HepG2 (cell line): ENCODE results near the gene GUCA1A. TPM values are rescaled to one million over a fixed set of nuclear protein-coding genes. Genes with fewer than 3 reads are reported as not detected.
A peak's percentile ranks its signal among the peaks of the same experiment; 100 is the strongest.

Experiments
- CENPX ChIP-seq: sonication (generic); formaldehyde crosslinking; IDR thresholded peaks from 2 replicates; pipeline ENCODE4 v1.9.0; 2021; ENCODE audit warnings: mild to moderate bottlenecking, missing genetic modification reagents, moderate library complexity
- GFI1 ChIP-seq: sonication (generic); formaldehyde crosslinking; IDR thresholded peaks from 2 replicates; pipeline ENCODE4 v1.5.0; 2020; ENCODE audit warnings: missing genetic modification reagents, mild to moderate bottlenecking, borderline replicate concordance
- MED8 ChIP-seq: sonication (generic); formaldehyde crosslinking; IDR thresholded peaks from 2 replicates; pipeline ENCODE4 v1.8.1; 2023; ENCODE audit warnings: mild to moderate bottlenecking, missing genetic modification reagents; ENCODE audit not compliant: insufficient replicate concordance
- MIXL1 ChIP-seq: IDR thresholded peaks from 2 replicates; pipeline ENCODE4 v1.6.1; 2016
- NCOA5 ChIP-seq: sonication (generic); formaldehyde crosslinking; IDR thresholded peaks from 2 replicates; pipeline ENCODE4 v1.4.0; 2020; ENCODE audit warnings: missing genetic modification reagents
- NR2F6 ChIP-seq, 2 experiments: IDR thresholded peaks; 2 replicates each; pipeline ENCODE4 v1.6.1; 2016; ENCODE audit warnings: antibody characterized with exemption in 1 of 2, mild to moderate bottlenecking in 1 of 2
- RXRB ChIP-seq: IDR thresholded peaks from 2 replicates; pipeline ENCODE4 v1.6.1; 2016; ENCODE audit warnings: borderline replicate concordance, missing genetic modification reagents, missing compliant biosample characterization
- SMARCE1 ChIP-seq: fragments of 450-650 bp; IDR thresholded peaks from 2 replicates; pipeline ENCODE4 v1.6.1; 2017; ENCODE audit warnings: borderline replicate concordance
- TRAFD1 ChIP-seq: sonication (generic); formaldehyde crosslinking; IDR thresholded peaks from 2 replicates; pipeline ENCODE4 v1.5.1; 2020; ENCODE audit warnings: missing genetic modification reagents, mild to moderate bottlenecking, borderline replicate concordance
- YEATS2 ChIP-seq: sonication (generic); formaldehyde crosslinking; IDR thresholded peaks from 2 replicates; pipeline ENCODE4 v1.4.0; 2020; ENCODE audit warnings: missing genetic modification reagents, borderline replicate concordance
- ZBTB33 ChIP-seq: sonication (generic); formaldehyde crosslinking; IDR thresholded peaks from 2 replicates; pipeline ENCODE4 v1.4.0; 2020; ENCODE audit warnings: missing genetic modification reagents
- ZBTB4 ChIP-seq: sonication (generic); formaldehyde crosslinking; IDR thresholded peaks from 2 replicates; pipeline ENCODE4 v1.4.0; 2020; ENCODE audit warnings: missing genetic modification reagents, mild to moderate bottlenecking, borderline replicate concordance
- ZFP41 ChIP-seq: sonication (generic); formaldehyde crosslinking; IDR thresholded peaks from 2 replicates; pipeline ENCODE4 v1.4.0; 2020; ENCODE audit warnings: mild to moderate bottlenecking, missing genetic modification reagents, borderline replicate concordance
- ZIK1 ChIP-seq: sonication (generic); formaldehyde crosslinking; IDR thresholded peaks from 2 replicates; pipeline ENCODE4 v1.5.0; 2020; ENCODE audit warnings: mild to moderate bottlenecking, low read depth, missing genetic modification reagents, borderline replicate concordance
- ZMYM3 ChIP-seq: sonication (generic); formaldehyde crosslinking; IDR thresholded peaks from 2 replicates; pipeline ENCODE4 v1.5.1; 2020; ENCODE audit warnings: mild to moderate bottlenecking, missing genetic modification reagents
- ZNF17 ChIP-seq: sonication (generic); formaldehyde crosslinking; IDR thresholded peaks from 2 replicates; pipeline ENCODE4 v1.5.0; 2020; ENCODE audit warnings: mild to moderate bottlenecking, missing genetic modification reagents
- ZNF563 ChIP-seq: sonication (generic); formaldehyde crosslinking; IDR thresholded peaks from 2 replicates; pipeline ENCODE4 v1.8.0; 2022; ENCODE audit warnings: mild to moderate bottlenecking, moderate library complexity, missing genetic modification reagents
- ZNF660 ChIP-seq: sonication (generic); formaldehyde crosslinking; IDR thresholded peaks from 2 replicates; pipeline ENCODE4 v1.5.1; 2020; ENCODE audit warnings: mild to moderate bottlenecking, low read depth, missing genetic modification reagents, borderline replicate concordance
- ZNF703 ChIP-seq: sonication (generic); formaldehyde crosslinking; IDR thresholded peaks from 2 replicates; pipeline ENCODE4 v1.5.1; 2020; ENCODE audit warnings: missing genetic modification reagents, mild to moderate bottlenecking, moderate library complexity, borderline replicate concordance
- ZNF737 ChIP-seq: sonication (generic); formaldehyde crosslinking; IDR thresholded peaks from 2 replicates; pipeline ENCODE4 v1.5.0; 2020; ENCODE audit warnings: missing genetic modification reagents, mild to moderate bottlenecking, borderline replicate concordance
- ZNF746 ChIP-seq: sonication (generic); formaldehyde crosslinking; IDR thresholded peaks from 2 replicates; pipeline ENCODE4 v1.8.0; 2022; ENCODE audit warnings: mild to moderate bottlenecking, missing genetic modification reagents
- polyA plus RNA-seq, 8 experiments: library from polyadenylated mRNA; depleted of rRNA in 3 of 8; stranded (reverse) in 7 of 8; unstranded in 1 of 8; fragments of >200 nt; fragmentation: Illumina TruSeq in 4 of 8; extraction: Trizol in 4 of 8; gene quantifications; 2 replicates each; pipeline versions ENCODE4 v1.2.1 to v1.2.3, GENCODE V29; 2011 to 2016; ENCODE audit warnings: low read depth in 4 of 8, missing spikeins in 1 of 8, mixed read lengths in 1 of 8; ENCODE audit not compliant: insufficient read depth in 1 of 8
- total RNA-seq, 5 experiments: library from RNA; depleted of rRNA; stranded (reverse); fragments of >200 nt; fragmentation: Illumina TruSeq; extraction: Trizol; gene quantifications; 2 replicates each; pipeline ENCODE4 v1.2.3, GENCODE V29; 2016; ENCODE audit warnings: low read depth in 1 of 5
- TF ChIP-seq, protein P1 (sequence below): sonication (generic); formaldehyde crosslinking; IDR thresholded peaks from 2 replicates; pipeline ENCODE4 v1.4.0; 2020; ENCODE audit warnings: missing genetic modification reagents; ENCODE audit errors: not compliant biosample characterization

GUCA1A gene
- total and polyA plus RNA-seq, 2 of the 13 experiments (the other 11 are each of a cell fraction or from before 2014, with no cell fraction given) = not detected

DNA sequence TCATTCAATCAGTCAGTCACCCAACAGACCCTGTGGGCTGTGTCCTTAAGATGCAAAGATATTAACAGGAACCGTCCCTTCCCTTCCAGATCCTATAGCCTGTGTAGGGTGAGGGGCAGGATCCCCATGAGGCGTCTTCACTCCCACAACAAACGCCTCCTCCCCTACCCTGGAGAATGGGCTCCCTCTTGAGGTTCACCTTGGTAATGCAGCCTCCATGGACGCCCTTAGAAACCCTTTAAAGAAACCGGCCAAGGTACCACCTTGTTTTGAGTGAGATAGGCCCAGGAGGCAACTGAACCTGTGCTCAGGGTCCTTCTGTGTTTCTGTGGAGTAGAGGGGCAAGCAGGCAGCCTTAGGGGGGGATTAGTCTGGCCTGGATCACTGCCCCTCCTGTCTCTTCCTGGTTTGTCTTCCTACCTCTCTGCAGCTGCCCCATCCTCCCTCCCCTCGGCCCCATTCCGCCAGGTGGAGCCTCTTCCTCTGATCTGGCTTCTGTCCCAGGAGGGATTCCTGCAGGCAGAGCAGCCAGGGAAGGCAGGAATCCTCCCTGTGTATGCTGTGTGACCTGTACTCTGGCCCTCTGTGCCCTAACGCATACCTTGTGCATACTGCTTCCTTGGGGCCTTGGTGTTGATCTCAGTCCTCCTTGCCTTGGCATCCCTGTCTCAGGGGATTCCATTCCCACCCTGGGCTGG lies 6.6 kb upstream of the GUCA1A start (continued):
- TF ChIP-seq ZIK1 (CRISPR knock-in tag) = no peak
- TF ChIP-seq ZMYM3 = no peak
- no peak for TF ChIP-seq CENPX (CRISPR knock-in tag)
- TF ChIP-seq ZNF703 = no peak
- TF ChIP-seq, protein P1, sequence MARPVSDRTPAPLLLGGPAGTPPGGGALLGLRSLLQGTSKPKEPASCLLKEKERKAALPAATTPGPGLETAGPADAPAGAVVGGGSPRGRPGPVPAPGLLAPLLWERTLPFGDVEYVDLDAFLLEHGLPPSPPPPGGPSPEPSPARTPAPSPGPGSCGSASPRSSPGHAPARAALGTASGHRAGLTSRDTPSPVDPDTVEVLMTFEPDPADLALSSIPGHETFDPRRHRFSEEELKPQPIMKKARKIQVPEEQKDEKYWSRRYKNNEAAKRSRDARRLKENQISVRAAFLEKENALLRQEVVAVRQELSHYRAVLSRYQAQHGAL = no peak
- TF ChIP-seq YEATS2 (CRISPR knock-in tag) = peak; percentile 58; the same call in 1 of the 2 replicates
- no peak for TF ChIP-seq TRAFD1 (CRISPR knock-in tag)
- TF ChIP-seq GFI1 = no peak
- peak; percentile 14; the same call in 1 of the 2 replicates for TF ChIP-seq MIXL1
- no peak for TF ChIP-seq NR2F6 (IDR thresholded peaks at IDR 0.05)
- TF ChIP-seq NR2F6 (CRISPR knock-in tag; IDR thresholded peaks at IDR 0.05) = peak; percentile 10; the same call in 1 of the 2 replicates
- no peak for TF ChIP-seq ZNF660
- peak; percentile 39; the same call in 1 of the 2 replicates for TF ChIP-seq RXRB (CRISPR knock-in tag)
- TF ChIP-seq SMARCE1 = no peak
- TF ChIP-seq NCOA5 (CRISPR knock-in tag) = no peak
- TF ChIP-seq ZNF17 (CRISPR knock-in tag) = no peak
- no peak for TF ChIP-seq MED8
- TF ChIP-seq ZBTB4 (CRISPR knock-in tag) = 0 out of 2 replicates have a peak, but pooled peaks have one; percentile 13
- 0 out of 2 replicates have a peak, but pooled peaks have one; percentile 36 for TF ChIP-seq ZNF737 (CRISPR knock-in tag)
- no peak; the same call in 1 of the 2 replicates for TF ChIP-seq ZBTB33
- no peak for TF ChIP-seq ZFP41 (CRISPR knock-in tag)
- TF ChIP-seq ZNF746 = no peak
- TF ChIP-seq ZNF563 (CRISPR knock-in tag) = no peak
